HEK293 (cell line): ENCODE data around the gene DIO3.

Experiments
- CTCF ChIA-PET: fragments of 350-600 bp; formaldehyde crosslinking; extraction: SDS; loops from one replicate; lab custom pipeline; 2021; ENCODE audit warnings: antibody characterized with exemption; lab: Yijun Ruan, JAX
- POLR2A ChIA-PET: fragments of 300-600 bp; formaldehyde crosslinking; extraction: SDS; loops from one replicate; lab custom pipeline; 2020; ENCODE audit warnings: antibody characterized with exemption, inconsistent platforms; lab: Yijun Ruan, JAX
- H3K27ac ChIP-seq: fragments of 200-500 bp; sonication (Bioruptor generic); 2 replicates; pipeline ENCODE4 v1.5.1; 2014; ENCODE audit warnings: low read depth, low read length, control low read depth, inconsistent platforms; ENCODE audit errors: extremely low read depth
- H3K36me3 ChIP-seq, 2 experiments: fragments of 200-500 bp in 1 of 2; sonication (Bioruptor generic) in 1 of 2; 1 replicate in 1 of 2; 2 replicates in 1 of 2; pipeline ENCODE4 v1.5.1; 2014 to 2017; ENCODE audit warnings: inconsistent platforms in 2 of 2, low read length in 2 of 2; ENCODE audit not compliant: control insufficient read depth in 2 of 2, insufficient read depth in 1 of 2
- H3K4me1 ChIP-seq: fragments of 200-500 bp; sonication (Bioruptor generic); 2 replicates; pipeline ENCODE4 v1.5.1; 2014; ENCODE audit warnings: mild to moderate bottlenecking, low read length, inconsistent platforms; ENCODE audit not compliant: control insufficient read depth, insufficient read depth
- H3K4me3 ChIP-seq: 2 replicates; pipeline ENCODE4 v1.5.1; 2011; ENCODE audit warnings: low read depth, mild to moderate bottlenecking, control low read depth, low read length, moderate library complexity
- H3K9me3 ChIP-seq: fragments of 200-500 bp; sonication (Bioruptor generic); 2 replicates; pipeline ENCODE4 v1.5.1; 2014; ENCODE audit warnings: low read depth, low read length, inconsistent platforms; ENCODE audit not compliant: control insufficient read depth, insufficient read depth
- BCL11B ChIP-seq: fragments of 450-650 bp; formaldehyde crosslinking; IDR thresholded peaks from 2 replicates; pipeline ENCODE4 v1.5.1; 2016; ENCODE audit warnings: low read depth, missing biosample characterization, missing genetic modification characterization
- GLI4 ChIP-seq: fragments of 450-650 bp; formaldehyde crosslinking; IDR thresholded peaks from 2 replicates; pipeline ENCODE4 v1.5.1; 2016; ENCODE audit warnings: missing biosample characterization, missing genetic modification characterization
- RBAK ChIP-seq: fragments of 450-650 bp; formaldehyde crosslinking; IDR thresholded peaks from 2 replicates; pipeline ENCODE4 v1.5.1; 2016; ENCODE audit warnings: missing biosample characterization, missing genetic modification characterization
- REST ChIP-seq: fragments of 450-650 bp; formaldehyde crosslinking; IDR thresholded peaks from 2 replicates; pipeline ENCODE4 v1.5.1; 2016; ENCODE audit warnings: missing biosample characterization, missing genetic modification characterization
- SCRT2 ChIP-seq: fragments of 450-650 bp; formaldehyde crosslinking; IDR thresholded peaks from 2 replicates; pipeline ENCODE4 v1.5.1; 2016; ENCODE audit warnings: missing biosample characterization, missing genetic modification characterization
- YY1 ChIP-seq: fragments of 450-650 bp; formaldehyde crosslinking; IDR thresholded peaks from 2 replicates; pipeline ENCODE4 v1.5.1; 2018; ENCODE audit warnings: missing biosample characterization, missing genetic modification characterization
- ZBTB1 ChIP-seq: fragments of 450-650 bp; formaldehyde crosslinking; IDR thresholded peaks from 2 replicates; pipeline ENCODE4 v1.5.1; 2016; ENCODE audit warnings: missing biosample characterization, missing genetic modification characterization
- ZBTB48 ChIP-seq: fragments of 450-650 bp; formaldehyde crosslinking; IDR thresholded peaks from 2 replicates; pipeline ENCODE4 v1.5.1; 2016; ENCODE audit warnings: missing biosample characterization, missing genetic modification characterization
- ZNF10 ChIP-seq: fragments of 450-650 bp; formaldehyde crosslinking; IDR thresholded peaks from 2 replicates; pipeline ENCODE4 v1.5.1; 2017; ENCODE audit warnings: missing biosample characterization, missing genetic modification characterization
- ZNF138 ChIP-seq: fragments of 450-650 bp; formaldehyde crosslinking; IDR thresholded peaks from 2 replicates; pipeline ENCODE4 v1.5.1; 2016; ENCODE audit warnings: missing biosample characterization, missing genetic modification characterization, borderline replicate concordance
- ZNF175 ChIP-seq: fragments of 450-650 bp; formaldehyde crosslinking; IDR thresholded peaks from 2 replicates; pipeline ENCODE4 v1.5.1; 2016; ENCODE audit warnings: missing biosample characterization, missing genetic modification characterization
- ZNF184 ChIP-seq: fragments of 450-650 bp; IDR thresholded peaks from 2 replicates; pipeline ENCODE4 v1.5.1; 2018; ENCODE audit warnings: missing biosample characterization, mild to moderate bottlenecking, missing genetic modification characterization
- ZNF19 ChIP-seq: fragments of 450-650 bp; formaldehyde crosslinking; IDR thresholded peaks from 2 replicates; pipeline ENCODE4; 2016; ENCODE audit warnings: missing biosample characterization, missing genetic modification characterization, low read depth
- ZNF24 ChIP-seq: fragments of 450-650 bp; formaldehyde crosslinking; IDR thresholded peaks from 2 replicates; pipeline ENCODE4 v1.5.1; 2016; ENCODE audit warnings: missing biosample characterization, missing genetic modification characterization
- ZNF416 ChIP-seq: fragments of 450-650 bp; formaldehyde crosslinking; IDR thresholded peaks from 2 replicates; pipeline ENCODE4 v1.5.1; 2016; ENCODE audit warnings: missing biosample characterization, missing genetic modification characterization
- ZNF433 ChIP-seq: fragments of 450-650 bp; formaldehyde crosslinking; IDR thresholded peaks from 2 replicates; pipeline ENCODE4 v1.5.1; 2016; ENCODE audit warnings: missing biosample characterization, missing genetic modification characterization, low read depth
- ZNF513 ChIP-seq: fragments of 450-650 bp; IDR thresholded peaks from 2 replicates; pipeline ENCODE4 v1.5.1; 2018; ENCODE audit warnings: missing biosample characterization, missing genetic modification characterization
- ZNF514 ChIP-seq: fragments of 450-650 bp; formaldehyde crosslinking; IDR thresholded peaks from 2 replicates; pipeline ENCODE4 v1.5.1; 2016; ENCODE audit warnings: missing biosample characterization, missing genetic modification characterization
- ZNF549 ChIP-seq: fragments of 450-650 bp; IDR thresholded peaks from 2 replicates; pipeline ENCODE4 v1.5.1; 2018; ENCODE audit warnings: missing biosample characterization, missing genetic modification characterization, mild to moderate bottlenecking, inconsistent platforms, moderate library complexity
- ZNF555 ChIP-seq: fragments of 450-650 bp; formaldehyde crosslinking; conservative IDR thresholded peaks from 2 replicates; pipeline ENCODE4 v1.5.1; 2017; ENCODE audit warnings: missing biosample characterization, mild to moderate bottlenecking, missing genetic modification characterization, inconsistent platforms
- ZNF580 ChIP-seq: fragments of 450-650 bp; formaldehyde crosslinking; IDR thresholded peaks from 2 replicates; pipeline ENCODE4 v1.5.1; 2016; ENCODE audit warnings: missing biosample characterization, missing genetic modification characterization
- ZNF670 ChIP-seq: fragments of 450-650 bp; formaldehyde crosslinking; IDR thresholded peaks from 2 replicates; pipeline ENCODE4 v1.5.1; 2016; ENCODE audit warnings: missing biosample characterization, missing genetic modification characterization, low read depth
- ZNF692 ChIP-seq: fragments of 450-650 bp; formaldehyde crosslinking; IDR thresholded peaks from 2 replicates; pipeline ENCODE4 v1.5.1; 2016; ENCODE audit warnings: missing biosample characterization, missing genetic modification characterization
- ZNF704 ChIP-seq: fragments of 450-650 bp; formaldehyde crosslinking; IDR thresholded peaks from 2 replicates; pipeline ENCODE4 v1.5.1; 2016; ENCODE audit warnings: missing biosample characterization, missing genetic modification characterization
- ZNF747 ChIP-seq: fragments of 450-650 bp; formaldehyde crosslinking; IDR thresholded peaks from 2 replicates; pipeline ENCODE4 v1.5.1; 2016; ENCODE audit warnings: missing biosample characterization, missing genetic modification characterization
- ZNF791 ChIP-seq: fragments of 450-650 bp; formaldehyde crosslinking; IDR thresholded peaks from 2 replicates; pipeline ENCODE4 v1.5.1; 2016; ENCODE audit warnings: missing biosample characterization, missing genetic modification characterization

The DIO3 gene

GRCh38 chr14:101586531-101587430 lies 25.5 kb downstream of the DIO3 start:
- ChIA-PET POLR2A (no interaction called here), CTCF (interaction anchor here (0.7 kb wide), 1 partner anchor 110 kb away, joined by 3 read pairs; no protein-coding TSS in a partner anchor)
- Histone ChIP-seq H3K27ac (no peak overlapping the region), H3K4me3 (no peak overlapping the region), H3K9me3 (no peaks in the 10 kb centered on the region), H3K36me3 (no peaks in the 10 kb centered on the region), H3K4me1 (no peaks in the 10 kb centered on the region)
- TF ChIP-seq ZNF184 (tag by site-specific recombination), result no peak
- TF ChIP-seq ZNF549 (tag by site-specific recombination), result no peak
- no peak for TF ChIP-seq REST (tag by site-specific recombination)
- TF ChIP-seq RBAK (tag by site-specific recombination), result no peak
- no peak for TF ChIP-seq ZNF175 (tag by site-specific recombination)
- TF ChIP-seq SCRT2 (tag by site-specific recombination), result no peak
- TF ChIP-seq ZNF692, result no peak
- TF ChIP-seq ZNF670 (tag by site-specific recombination), result no peak
- no peak for TF ChIP-seq GLI4 (tag by site-specific recombination)
- TF ChIP-seq ZNF580 (tag by site-specific recombination), result no peak
- TF ChIP-seq ZNF704 (tag by site-specific recombination), result no peak
- no peak for TF ChIP-seq ZBTB48 (tag by site-specific recombination)
- no peak for TF ChIP-seq ZNF10 (tag by site-specific recombination)
- no peak for TF ChIP-seq YY1 (tag by site-specific recombination)
- TF ChIP-seq ZBTB1 (tag by site-specific recombination), result no peak
- no peak for TF ChIP-seq ZNF138 (tag by site-specific recombination)
- no peak for TF ChIP-seq BCL11B (tag by site-specific recombination)
- TF ChIP-seq ZNF791 (tag by site-specific recombination), result no peak
- TF ChIP-seq ZNF747 (tag by site-specific recombination), result no peak

GRCh38 chr14:101587441-101587911 lies 26.2 kb downstream of the DIO3 start:
- H3K4me3 ChIP-seq, result no peak overlapping the region
- H3K4me1 ChIP-seq, result no peaks in the 10 kb centered on the region
- POLR2A ChIA-PET, result no interaction called here
- no peak overlapping the region for H3K27ac ChIP-seq
- H3K36me3 ChIP-seq, result no peaks in the 10 kb centered on the region
- H3K9me3 ChIP-seq, result no peaks in the 10 kb centered on the region
- CTCF ChIA-PET, result no interaction called here
- no peak for TF ChIP-seq ZNF433 (tag by site-specific recombination)
- TF ChIP-seq ZNF555 (tag by site-specific recombination), result no peak
- no peak for TF ChIP-seq ZNF19 (tag by site-specific recombination)
- TF ChIP-seq GLI4 (tag by site-specific recombination), result no peak
- TF ChIP-seq ZNF416 (tag by site-specific recombination), result no peak
- TF ChIP-seq ZNF514, result no peak
- no peak for TF ChIP-seq ZNF513
- TF ChIP-seq ZNF24 (tag by site-specific recombination), result no peak
